ENCODE results near the gene FOXO6. TPM values are rescaled to one million over a fixed set of nuclear protein-coding genes. Genes with fewer than 3 reads are reported as not detected.

The FOXO6 gene
- total RNA-seq, 1 donor from 2014 or later: 2.8 TPM

- no peaks in the 10 kb centered on the region for H3K9me3 Mint-ChIP-seq (ENCODE audit: low read depth)
- peak overlapping the region; percentile 45 for H3K4me3 Mint-ChIP-seq (ENCODE audit: low read depth)
- no peaks in the 10 kb centered on the region for H3K36me3 Mint-ChIP-seq (ENCODE audit: insufficient read depth)
- H3K27me3 Mint-ChIP-seq: peaks cover 50% of the 10 kb centered on the region
- no peak for DNase-seq (ENCODE audit: low spot score, unreplicated experiment)
- TF ChIP-seq CTCF (IDR thresholded peaks at IDR 0.05; ENCODE audit: unreplicated experiment): no peak
- peaks cover 13% of the 10 kb centered on the region for H3K4me1 Mint-ChIP-seq (ENCODE audit: low read depth)
- no peak overlapping the region for H3K27ac Mint-ChIP-seq
Observed at GRCh38 chr1:41365772-41366454, 4.7 kb downstream of the FOXO6 start.

GRCh38 chr1:41366455-41367287 is 5.4 kb downstream of the FOXO6 start:
- Mint-ChIP-seq H3K9me3 (ENCODE audit: low read depth) (no peaks in the 10 kb centered on the region), H3K27ac (no peak overlapping the region), H3K4me1 (ENCODE audit: low read depth) (peaks cover 17% of the 10 kb centered on the region), H3K27me3 (peaks cover 50% of the 10 kb centered on the region), H3K36me3 (ENCODE audit: insufficient read depth) (no peaks in the 10 kb centered on the region), H3K4me3 (ENCODE audit: low read depth) (peak overlapping the region; percentile 44)
- no peak for TF ChIP-seq CTCF (IDR thresholded peaks at IDR 0.05; ENCODE audit: unreplicated experiment)
- no peak for DNase-seq (ENCODE audit: low spot score, unreplicated experiment)

- TF ChIP-seq CTCF (IDR thresholded peaks at IDR 0.05; ENCODE audit: unreplicated experiment): no peak
- no peak for DNase-seq (ENCODE audit: low spot score, unreplicated experiment)
- H3K9me3 Mint-ChIP-seq (ENCODE audit: low read depth): no peaks in the 10 kb centered on the region
- H3K27me3 Mint-ChIP-seq: peaks cover 50% of the 10 kb centered on the region
- H3K36me3 Mint-ChIP-seq (ENCODE audit: insufficient read depth): no peaks in the 10 kb centered on the region
- peaks cover 21% of the 10 kb centered on the region for H3K4me1 Mint-ChIP-seq (ENCODE audit: low read depth)
- no peak overlapping the region for H3K27ac Mint-ChIP-seq
- H3K4me3 Mint-ChIP-seq (ENCODE audit: low read depth): peak overlapping the region; percentile 49
Observed at GRCh38 chr1:41367288-41367642, 6.0 kb downstream of the FOXO6 start.

- TF ChIP-seq CTCF (IDR thresholded peaks at IDR 0.05; ENCODE audit: unreplicated experiment): no peak
- Mint-ChIP-seq H3K36me3 (ENCODE audit: insufficient read depth) (no peaks in the 10 kb centered on the region), H3K9me3 (ENCODE audit: low read depth) (no peaks in the 10 kb centered on the region), H3K4me1 (ENCODE audit: low read depth) (peaks cover 21% of the 10 kb centered on the region), H3K27me3 (peaks cover 44% of the 10 kb centered on the region), H3K27ac (no peak overlapping the region), H3K4me3 (ENCODE audit: low read depth) (no peak overlapping the region)
- no peak for DNase-seq (ENCODE audit: low spot score, unreplicated experiment)
Observed at GRCh38 chr1:41368366-41368765, 7.1 kb downstream of the FOXO6 start.

GRCh38 chr1:41368801-41369200 is 7.6 kb downstream of the FOXO6 start:
- Mint-ChIP-seq H3K4me1 (ENCODE audit: low read depth) (peaks cover 21% of the 10 kb centered on the region), H3K27ac (no peak overlapping the region), H3K9me3 (ENCODE audit: low read depth) (no peaks in the 10 kb centered on the region), H3K4me3 (ENCODE audit: low read depth) (no peak overlapping the region), H3K27me3 (peaks cover 40% of the 10 kb centered on the region), H3K36me3 (ENCODE audit: insufficient read depth) (no peaks in the 10 kb centered on the region)
- TF ChIP-seq CTCF (IDR thresholded peaks at IDR 0.05; ENCODE audit: unreplicated experiment): no peak
- DNase-seq (ENCODE audit: low spot score, unreplicated experiment): no peak

All from progenitor cell of endocrine pancreas (in vitro differentiated cells).